ENCODE data around the gene ATOSB.

ATOSB gene

GRCh38 chr9:35074141-35074540 lies 41.5 kb downstream of the ATOSB start:
- Mint-ChIP-seq H3K36me3 (ENCODE audit: low read depth) (peaks cover 38% of the 10 kb centered on the region), H3K27me3 (ENCODE audit: low read depth, poor library complexity) (no peaks in the 10 kb centered on the region), H3K4me3 (no peak overlapping the region), H3K27ac (peak overlapping the region; percentile 69), H3K9me3 (no peaks in the 10 kb centered on the region), H3K4me1 (peaks cover 53% of the 10 kb centered on the region)
- TF ChIP-seq, protein P1, sequence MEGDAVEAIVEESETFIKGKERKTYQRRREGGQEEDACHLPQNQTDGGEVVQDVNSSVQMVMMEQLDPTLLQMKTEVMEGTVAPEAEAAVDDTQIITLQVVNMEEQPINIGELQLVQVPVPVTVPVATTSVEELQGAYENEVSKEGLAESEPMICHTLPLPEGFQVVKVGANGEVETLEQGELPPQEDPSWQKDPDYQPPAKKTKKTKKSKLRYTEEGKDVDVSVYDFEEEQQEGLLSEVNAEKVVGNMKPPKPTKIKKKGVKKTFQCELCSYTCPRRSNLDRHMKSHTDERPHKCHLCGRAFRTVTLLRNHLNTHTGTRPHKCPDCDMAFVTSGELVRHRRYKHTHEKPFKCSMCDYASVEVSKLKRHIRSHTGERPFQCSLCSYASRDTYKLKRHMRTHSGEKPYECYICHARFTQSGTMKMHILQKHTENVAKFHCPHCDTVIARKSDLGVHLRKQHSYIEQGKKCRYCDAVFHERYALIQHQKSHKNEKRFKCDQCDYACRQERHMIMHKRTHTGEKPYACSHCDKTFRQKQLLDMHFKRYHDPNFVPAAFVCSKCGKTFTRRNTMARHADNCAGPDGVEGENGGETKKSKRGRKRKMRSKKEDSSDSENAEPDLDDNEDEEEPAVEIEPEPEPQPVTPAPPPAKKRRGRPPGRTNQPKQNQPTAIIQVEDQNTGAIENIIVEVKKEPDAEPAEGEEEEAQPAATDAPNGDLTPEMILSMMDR (IDR thresholded peaks at IDR 0.05): no peak
- no peak for DNase-seq

GRCh38 chr9:35073279-35073612 lies 42.4 kb downstream of the ATOSB start:
- Mint-ChIP-seq H3K4me1 (peaks cover 53% of the 10 kb centered on the region), H3K27me3 (ENCODE audit: low read depth, poor library complexity) (no peaks in the 10 kb centered on the region), H3K36me3 (ENCODE audit: low read depth) (peaks cover 47% of the 10 kb centered on the region), H3K9me3 (no peaks in the 10 kb centered on the region), H3K27ac (peak overlapping the region; percentile 88), H3K4me3 (peak overlapping the region; percentile 97)
- no peak for DNase-seq
- TF ChIP-seq, protein P1 (IDR thresholded peaks at IDR 0.05): no peak

GRCh38 chr9:35072461-35073278 lies 43.0 kb downstream of the ATOSB start, which contains the start of gene VCP:
TSS of gene VCP (minus strand) at chr9:35072625. CDS start at chr9:35072353, 272 bp downstream.
- H3K9me3 Mint-ChIP-seq: no peaks in the 10 kb centered on the region
- peaks cover 53% of the 10 kb centered on the region for H3K36me3 Mint-ChIP-seq (ENCODE audit: low read depth)
- peak; percentile 96 for DNase-seq
- peaks cover 50% of the 10 kb centered on the region for H3K4me1 Mint-ChIP-seq
- TF ChIP-seq, protein P1 (IDR thresholded peaks at IDR 0.05): no peak
- peak within 1 kb of the TSS; percentile 97 for H3K4me3 Mint-ChIP-seq
- peak within 1 kb of the TSS; percentile 99 for H3K27ac Mint-ChIP-seq
- no peaks in the 10 kb centered on the region for H3K27me3 Mint-ChIP-seq (ENCODE audit: low read depth, poor library complexity)

DNA sequence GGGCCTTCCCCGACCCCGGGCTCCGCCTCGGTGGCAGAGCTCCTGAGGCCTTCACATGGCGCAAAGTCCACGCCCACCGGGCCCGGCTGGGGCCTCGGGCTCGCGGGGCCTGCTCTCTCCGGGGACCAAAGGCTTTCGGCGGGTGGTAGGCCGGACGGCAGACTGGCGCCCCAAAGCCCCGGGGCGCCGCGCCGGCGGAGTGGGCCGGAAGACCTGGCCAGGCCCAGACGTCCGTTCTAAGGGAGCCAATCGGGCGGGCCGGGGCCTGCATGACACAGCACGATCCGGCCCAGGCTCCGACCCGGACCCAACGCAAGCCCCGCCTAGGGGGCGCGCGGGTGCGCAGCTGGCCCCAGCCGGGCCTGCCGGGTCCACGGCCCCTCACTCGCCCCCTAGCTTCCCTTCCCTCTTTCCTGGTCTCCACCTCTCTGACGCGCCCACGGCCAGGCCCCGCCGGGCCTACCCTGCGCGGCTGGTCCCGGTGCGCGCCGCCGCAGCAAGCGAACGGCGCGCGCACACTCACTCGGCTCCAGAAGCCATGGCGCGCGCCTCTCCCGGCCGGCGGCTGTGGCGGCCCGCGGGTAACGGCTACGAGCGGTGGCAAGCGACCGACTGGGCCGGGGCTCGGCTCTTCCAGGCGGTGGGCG lies 43.7 kb downstream of the ATOSB start:
- TF ChIP-seq, protein P1 (IDR thresholded peaks at IDR 0.05): no peak
- Mint-ChIP-seq H3K27ac (peak overlapping the region; percentile 99), H3K4me1 (peaks cover 43% of the 10 kb centered on the region), H3K4me3 (peak overlapping the region; percentile 97), H3K27me3 (ENCODE audit: low read depth, poor library complexity) (no peaks in the 10 kb centered on the region), H3K9me3 (no peaks in the 10 kb centered on the region), H3K36me3 (ENCODE audit: low read depth) (peaks cover 60% of the 10 kb centered on the region)
- DNase-seq: peak; percentile 82

DNA sequence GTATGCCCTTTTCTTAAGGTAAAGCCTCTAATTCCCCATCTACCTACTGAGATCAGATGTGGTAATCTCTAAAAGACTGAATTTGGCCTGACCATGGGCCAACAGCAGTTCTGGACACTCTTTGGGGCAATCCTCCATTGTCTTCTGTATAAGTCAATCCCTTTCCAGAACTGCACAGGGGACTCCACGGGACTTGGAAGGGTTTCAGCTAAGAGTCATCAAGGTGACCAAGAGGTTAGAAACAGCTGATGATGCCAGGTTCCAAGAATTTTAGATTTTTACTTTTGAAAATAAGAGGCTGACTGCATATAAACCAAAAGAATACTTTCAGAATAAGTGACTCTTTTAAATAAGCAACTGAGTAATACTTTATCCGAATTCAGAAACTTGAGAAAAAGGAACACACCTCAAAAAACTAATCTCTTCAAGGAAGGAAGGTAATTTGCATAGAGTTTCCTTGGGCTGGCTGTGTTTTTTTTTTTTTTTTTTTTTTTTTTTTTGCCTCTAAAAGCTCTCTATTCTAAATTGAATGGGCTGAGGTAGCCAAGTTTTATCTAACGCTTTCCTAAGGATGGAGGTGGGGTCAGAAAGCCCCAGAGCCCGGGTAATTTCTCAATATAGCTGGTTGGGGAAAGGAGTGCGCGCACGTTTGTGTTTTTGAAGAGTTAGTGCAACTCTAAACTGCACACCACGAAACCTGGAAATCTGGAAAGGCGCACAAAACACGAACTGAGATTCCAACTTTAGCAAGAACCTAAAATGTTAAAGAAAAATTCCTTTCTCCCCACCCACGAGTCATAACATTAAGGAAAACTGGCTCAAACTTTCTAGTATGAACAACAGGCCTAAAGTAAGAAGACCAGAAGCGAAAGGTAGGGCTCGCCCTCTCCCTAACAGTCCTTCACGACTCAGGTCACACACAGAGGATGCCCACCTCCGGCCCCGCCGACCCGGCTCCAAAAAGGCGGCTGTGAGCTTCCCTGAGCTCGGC lies 44.5 kb downstream of the ATOSB start:
- TF ChIP-seq, protein P1 (IDR thresholded peaks at IDR 0.05): no peak
- DNase-seq: no peak
- Mint-ChIP-seq H3K27ac (peak overlapping the region; percentile 99), H3K9me3 (no peaks in the 10 kb centered on the region), H3K4me1 (peaks cover 42% of the 10 kb centered on the region), H3K4me3 (peak overlapping the region; percentile 97), H3K36me3 (ENCODE audit: low read depth) (peaks cover 64% of the 10 kb centered on the region), H3K27me3 (ENCODE audit: low read depth, poor library complexity) (no peaks in the 10 kb centered on the region)

Measured in nephron progenitor cell (in vitro differentiated cells).